Measurements from ENCODE around the gene TCF20.
A peak's percentile ranks its signal among the peaks of the same experiment; 100 is the strongest.

The TCF20 gene

GRCh38 chr22:42299586-42300258, 29.3 kb upstream of the TCF20 start:
- peak; percentile 64 for DNase-seq

- no peak for DNase-seq
These were observed 28.3 kb upstream of the TCF20 start for GRCh38 chr22:42298746-42299145.

GRCh38 chr22:42297778-42298177, 27.3 kb upstream of the TCF20 start:
- DNase-seq: no peak

- DNase-seq: no peak
These were observed 26.4 kb upstream of the TCF20 start for GRCh38 chr22:42296883-42297282.

DNA sequence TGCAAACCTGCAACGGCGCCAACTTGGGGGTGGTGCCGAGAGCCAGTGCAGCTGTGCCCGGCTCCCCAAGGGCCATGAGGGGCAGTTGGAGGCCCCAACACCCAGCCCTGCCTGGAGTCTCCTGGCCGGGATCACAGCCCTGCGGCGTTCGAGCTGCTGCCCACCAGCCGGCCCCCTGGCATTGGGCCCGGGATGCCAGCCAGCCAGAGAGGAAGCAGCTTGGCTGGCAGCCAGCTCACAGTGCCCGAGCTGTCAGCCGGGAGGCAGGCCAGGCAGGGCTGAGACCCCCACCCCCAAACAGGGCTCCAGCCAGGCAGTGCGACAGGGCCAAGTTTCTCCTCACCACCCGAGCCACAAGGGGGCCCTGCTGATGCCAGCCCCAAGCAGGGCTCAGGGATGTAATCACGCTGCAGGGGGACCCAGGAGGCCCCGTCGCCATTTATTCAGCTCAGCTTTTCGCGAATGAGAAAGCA, 26.0 kb upstream of the TCF20 start:
- no peak for DNase-seq

DNA sequence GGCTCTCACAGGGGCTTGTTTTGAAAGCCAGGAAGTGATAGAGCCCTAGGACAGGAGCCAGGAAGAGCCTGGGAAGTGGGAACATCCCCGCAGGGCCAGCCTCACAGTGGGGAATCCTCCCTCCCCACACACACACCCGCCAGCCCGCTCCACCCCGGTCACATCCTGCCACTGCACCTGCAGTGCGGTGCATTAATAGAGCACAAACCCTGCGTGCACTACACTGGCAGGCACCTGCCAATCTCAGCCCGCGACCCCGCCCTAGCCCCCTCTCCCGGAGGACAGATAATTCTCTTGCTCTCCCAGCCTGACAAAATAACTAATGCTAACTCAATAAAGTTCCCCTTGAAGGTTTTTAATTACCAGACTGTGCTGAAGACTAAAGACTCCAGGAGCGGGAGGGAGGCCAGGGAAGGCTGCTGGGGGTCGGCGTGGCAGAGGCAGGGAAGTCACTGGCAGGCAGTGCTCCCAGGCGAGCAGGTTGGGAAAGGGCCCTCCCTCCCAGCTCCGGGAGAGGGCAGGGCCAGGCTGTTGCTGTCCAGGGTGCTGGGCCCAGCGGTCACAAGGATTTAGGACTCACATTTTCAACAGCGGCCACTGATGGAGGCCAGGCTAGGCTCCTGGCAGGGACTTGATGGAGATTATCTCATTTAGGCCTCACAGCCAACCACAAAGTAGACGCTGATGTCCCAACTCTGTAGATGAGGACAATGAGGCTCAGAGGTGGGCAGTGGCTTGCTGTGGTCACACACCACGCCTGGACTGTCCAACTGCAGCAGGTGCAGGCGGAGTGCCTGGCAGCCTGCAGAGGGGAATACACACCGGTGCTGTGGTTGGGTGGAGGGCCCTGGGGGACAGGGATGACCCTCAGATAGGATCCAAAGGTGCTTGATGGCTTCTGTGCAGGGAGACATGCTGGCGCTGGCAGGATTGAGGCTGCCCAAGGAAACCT, 23.9 kb upstream of the TCF20 start:
- peak; percentile 42 for DNase-seq

- no peak for DNase-seq
These were observed 22.5 kb upstream of the TCF20 start for GRCh38 chr22:42292732-42293520.

DNA sequence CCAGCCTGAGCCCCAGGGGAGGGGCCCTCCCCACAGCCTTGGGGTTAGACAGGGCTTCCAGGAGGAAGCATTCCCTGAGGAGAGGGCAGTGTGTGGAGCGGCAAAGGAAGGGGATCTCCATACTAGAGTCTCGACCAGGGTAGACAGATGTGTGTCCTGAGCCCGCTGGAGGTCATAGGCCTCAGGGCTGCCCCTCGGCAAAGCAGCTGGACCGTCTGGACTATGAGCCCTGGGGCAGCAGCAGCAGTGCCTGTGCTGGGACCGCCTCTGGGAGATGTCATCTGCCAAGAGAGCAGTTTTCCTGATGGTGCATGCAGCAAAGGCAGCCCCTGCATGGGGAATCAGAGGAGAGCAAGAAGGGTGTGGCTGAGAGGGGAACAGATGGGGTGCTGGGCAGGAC, 20.8 kb upstream of the TCF20 start:
- no peak for DNase-seq

DNA sequence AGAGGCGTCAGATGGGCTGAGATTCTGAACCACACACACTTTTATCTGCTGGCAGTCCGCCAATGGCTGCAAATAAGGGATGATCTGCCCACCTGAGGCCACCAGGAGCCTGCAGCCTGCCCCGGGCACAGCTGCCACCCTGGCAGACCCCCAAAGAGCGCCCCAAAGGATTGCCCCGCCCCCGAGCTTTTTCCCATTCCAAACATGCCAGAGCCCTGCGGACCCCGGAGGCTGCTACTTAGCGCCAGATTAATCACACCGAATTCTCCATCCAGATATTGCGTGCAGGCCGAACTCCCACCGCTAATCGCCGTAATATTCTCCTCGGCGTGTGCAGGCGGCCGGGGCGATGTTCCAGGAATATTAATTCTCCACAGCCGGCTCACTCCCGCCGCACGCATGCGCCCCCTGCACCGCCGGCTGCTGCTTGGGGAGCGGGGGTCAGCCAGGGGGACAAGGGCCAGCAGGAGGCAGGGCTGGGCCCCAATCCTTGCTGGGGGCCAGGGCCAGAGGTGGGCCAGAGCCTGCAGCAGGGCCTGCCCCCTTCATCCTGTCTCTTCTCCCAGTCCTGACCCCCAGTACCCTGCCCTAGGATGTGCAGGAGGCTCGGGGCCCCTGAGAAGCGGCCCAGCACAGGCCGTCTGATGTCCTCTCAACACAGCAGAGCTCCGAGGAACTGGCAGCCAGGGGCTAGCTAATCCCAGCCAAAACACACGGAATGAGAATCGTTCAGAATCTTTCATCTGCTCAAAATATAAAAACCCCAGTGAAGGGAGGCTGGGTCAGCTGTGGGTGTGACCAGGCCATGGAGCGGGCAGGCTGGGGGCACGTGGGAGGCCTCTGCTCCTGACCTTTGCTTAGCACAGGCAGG, 19.5 kb upstream of the TCF20 start:
- no peak for DNase-seq

- no peak for DNase-seq
These were observed 18.3 kb upstream of the TCF20 start for GRCh38 chr22:42288791-42289190.

GRCh38 chr22:42287174-42287890, 16.9 kb upstream of the TCF20 start:
- DNase-seq: no peak

DNA sequence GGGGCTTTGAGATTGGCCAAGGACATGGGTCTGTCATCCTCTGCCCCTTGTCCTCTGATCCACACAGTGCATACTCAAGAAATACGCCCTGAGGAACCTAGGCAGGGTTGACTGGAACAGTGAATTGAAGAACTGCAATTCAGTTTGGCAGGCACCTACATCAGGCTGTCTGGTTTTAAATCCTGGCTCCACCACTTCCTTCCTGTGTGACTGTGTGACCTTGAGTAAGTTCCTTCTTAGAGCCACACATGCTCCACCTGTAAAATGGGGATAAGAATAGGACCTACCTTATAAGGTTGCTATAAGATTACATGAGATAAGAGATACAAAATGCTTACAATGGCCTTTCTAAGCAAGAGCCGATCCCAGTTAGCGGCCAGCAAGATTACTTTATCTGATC, 15.8 kb upstream of the TCF20 start:
- DNase-seq: peak; percentile 62

DNA sequence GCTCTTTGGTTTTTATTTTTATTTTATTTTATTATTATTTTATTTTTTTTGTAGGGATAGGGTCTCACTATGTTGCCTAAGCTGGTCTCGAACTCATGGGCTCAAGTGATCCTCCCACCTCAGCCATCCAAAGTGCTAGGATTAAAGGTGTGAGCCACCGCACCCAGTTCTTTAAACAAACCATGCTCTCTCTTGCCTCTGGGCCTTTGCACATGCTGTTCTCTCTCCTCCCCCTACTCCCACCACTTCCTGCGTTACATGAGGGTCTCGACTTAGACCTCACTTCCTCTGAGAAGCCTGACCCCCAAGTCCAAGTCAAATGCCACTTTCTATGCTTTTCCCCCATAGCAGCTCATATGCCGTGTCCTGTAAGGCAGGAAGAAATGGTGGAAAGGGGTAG, 15.2 kb upstream of the TCF20 start:
- DNase-seq: no peak

DNA sequence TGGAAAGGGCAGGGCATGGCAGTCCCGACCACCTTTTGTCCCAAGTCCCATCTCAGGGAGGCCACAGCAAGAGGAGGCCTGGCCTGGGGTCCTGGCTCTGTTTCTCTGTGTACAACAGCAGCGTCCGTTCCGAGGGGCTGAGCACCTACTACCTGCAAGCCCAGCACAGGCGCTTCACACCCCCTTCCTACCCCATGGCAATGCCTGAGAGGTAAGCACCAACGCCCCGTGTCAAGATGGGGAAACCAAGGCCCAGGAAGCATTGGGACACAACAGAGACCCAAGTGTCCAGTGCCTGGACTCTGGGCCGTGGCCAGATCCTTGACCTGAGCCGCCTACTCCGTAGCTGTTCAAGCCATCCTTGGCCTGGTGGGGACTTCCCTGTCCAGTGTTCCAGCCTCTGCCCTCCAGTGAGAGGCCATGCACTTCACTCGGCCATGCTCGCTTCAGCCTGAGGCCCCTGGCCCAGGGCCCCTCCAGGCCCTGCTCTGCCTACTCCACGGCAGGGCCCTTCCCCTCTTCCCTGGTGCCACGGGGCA, 14.3 kb upstream of the TCF20 start:
- no peak for DNase-seq

DNA sequence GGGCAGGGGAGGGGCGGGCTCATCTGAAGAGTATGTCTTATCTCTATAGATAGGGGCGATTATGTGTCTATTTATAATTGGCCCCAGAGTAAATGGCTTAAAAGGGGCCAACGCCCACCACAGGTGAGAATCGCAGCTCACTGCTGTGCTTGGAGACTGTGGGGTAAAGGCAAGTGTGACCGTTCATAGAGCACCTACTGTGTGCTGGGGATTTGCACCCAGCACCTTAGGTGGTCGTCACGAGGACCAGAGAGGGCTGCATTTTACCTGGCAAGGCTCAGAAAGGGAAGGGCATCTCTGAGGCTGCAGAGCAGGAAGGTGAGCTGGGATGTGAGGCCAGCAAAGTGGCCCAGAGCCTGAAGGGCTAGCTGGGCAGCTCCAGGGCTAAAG, 13.7 kb upstream of the TCF20 start:
- DNase-seq: no peak

DNA sequence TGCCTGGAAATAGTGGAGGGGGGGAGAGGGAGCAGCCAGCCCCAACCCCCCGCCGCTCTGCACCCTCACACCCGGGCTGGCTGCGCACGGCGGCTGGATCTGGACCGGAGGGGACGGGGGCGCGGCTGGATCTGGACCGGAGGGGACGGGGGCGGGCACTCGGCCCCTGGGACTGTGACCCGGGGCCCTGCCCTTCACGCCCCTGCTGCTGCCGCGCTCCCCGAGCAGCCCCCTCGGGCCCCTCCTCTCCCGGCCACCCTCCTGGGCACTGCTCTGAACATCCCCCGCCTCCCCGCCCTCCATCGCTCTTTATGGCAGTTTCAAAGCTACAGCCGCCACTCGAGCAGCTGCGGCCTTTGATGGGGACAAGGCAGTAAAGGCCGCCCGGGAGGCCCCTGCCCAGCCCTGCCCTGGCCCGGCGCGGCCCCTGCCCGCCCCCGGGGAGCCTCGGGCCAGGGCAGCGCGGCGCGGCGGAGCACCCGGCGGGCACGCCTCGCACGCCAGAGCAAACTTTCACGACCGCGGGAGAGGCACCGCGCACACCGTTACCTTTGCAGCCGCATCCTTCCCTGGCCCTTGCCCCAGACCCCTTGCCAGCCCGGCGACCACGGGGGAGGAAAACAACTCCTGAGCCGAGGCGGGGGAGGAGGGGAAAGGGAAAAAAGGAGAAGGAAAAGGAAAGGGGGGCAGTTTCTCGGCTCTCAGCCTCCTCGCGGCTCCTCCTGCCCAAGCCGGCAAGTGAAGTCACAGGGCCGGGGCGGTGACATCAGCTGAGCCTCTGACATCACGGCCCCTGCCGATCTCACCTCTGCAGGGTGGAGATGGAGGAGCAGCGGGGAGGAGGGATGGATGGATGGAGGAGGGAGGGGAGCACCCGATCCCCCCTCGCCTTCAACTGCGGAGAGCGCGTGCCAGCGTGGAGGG, 13.1 kb upstream of the TCF20 start:
- peak; percentile 47 for DNase-seq

GRCh38 chr22:42282943-42283277, 12.5 kb upstream of the TCF20 start:
- DNase-seq: no peak

DNA sequence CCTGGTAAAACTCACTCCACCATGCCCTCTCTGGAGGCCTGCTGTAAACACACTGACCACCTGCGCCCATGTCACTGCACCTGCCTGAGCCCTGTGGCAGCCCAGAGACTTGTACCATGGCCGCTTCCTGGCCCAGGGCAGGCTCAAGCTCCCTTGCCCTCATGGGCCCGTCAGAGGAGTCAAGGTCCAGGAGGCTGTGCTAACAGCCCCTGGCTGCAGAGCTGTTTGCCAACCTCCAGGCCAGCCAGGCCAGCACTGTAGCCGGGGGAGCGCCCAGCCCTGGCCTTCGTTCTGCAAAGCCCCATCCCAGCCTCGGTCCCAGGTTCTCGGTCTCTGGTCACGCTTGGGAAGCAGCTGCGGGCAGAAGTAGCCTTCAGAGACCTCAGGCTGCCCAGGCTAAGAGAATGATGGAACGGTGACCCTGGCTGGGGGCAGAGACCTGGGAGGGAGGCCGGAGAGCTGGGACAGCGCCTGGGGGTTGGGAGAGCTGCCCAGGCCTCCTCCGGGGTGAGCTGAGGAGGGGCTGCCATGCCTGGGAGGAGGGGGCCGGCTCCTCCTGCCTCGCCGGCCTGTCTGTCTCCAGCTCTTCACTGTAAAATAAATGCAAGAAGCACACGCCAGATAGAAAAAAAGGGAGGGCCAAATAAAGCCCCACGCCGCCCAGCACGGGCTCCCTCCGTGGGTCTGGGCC, 11.9 kb upstream of the TCF20 start:
- DNase-seq: no peak

- no peak for DNase-seq
These were observed 11.3 kb upstream of the TCF20 start for GRCh38 chr22:42281706-42282251.

Data from CD4-positive, alpha-beta T cell treated with Interleukin-21 for 1 hour (primary cell).